Left cardiac atrium (tissue), 4 donors: ENCODE measurements around the gene XPA. TPM values are rescaled to one million over a fixed set of nuclear protein-coding genes. Genes with fewer than 3 reads are reported as not detected.
"Not testable (repeated sequence)": the region's sequence is repeated elsewhere in the genome, so short reads cannot be mapped to it uniquely, and the experiment has no call there.

Experiments used
- ATAC-seq, 2 donors: fragments of 200-7000 bp; cut with Tn5 transposase; one replicate each; pipeline ENCODE4 v1.9.1; 2020; ENCODE audit warnings: mild to moderate bottlenecking in 2 of 2, moderate library complexity in 2 of 2
- DNase-seq: peaks from one replicate; pipeline ENCODE4 v3.0.0-alpha.2; 2020
- intact Hi-C, 2 donors: fragments of 100-400 bp; cut with DNase I; formaldehyde crosslinking; loops; one replicate each; pipeline versions ENCODE4 v1.14.1 to v1.15.1; 2022 to 2023
- long read RNA-seq: library from polyadenylated mRNA; unstranded; transcript quantifications from one replicate; pipeline ENCODE4 v2.0.0, GENCODE V29; 2021
- total RNA-seq, 2 donors: library from RNA; stranded (reverse); fragmentation: NEBNext Ultra II Directional; extraction: Animal tissue kit (Norgen Biotek cat#: 25700); gene quantifications; one replicate each; pipeline ENCODE4 v1.2.1, GENCODE V29; 2021
- donor health status: DM: no; HTN: yes; CAD: no.
- donor health status: DM: no; HTN: yes; CAD: no; lungs with severe emphysema.
- donor health status: DM: yes; HTN: yes; CAD: no.
- donor health status: Dilated cardiomyopathy.

Gene XPA
- 10 to 100 TPM in 1 of 2 donors, 1 to 10 TPM in 1; 5.7 to 14.2 TPM for total RNA-seq
- long read RNA-seq, partial matches to known transcripts, result 0 of 8 reads
- long read RNA-seq, other reads (novel, unspliced or antisense), result 6 of 8 reads

- intact Hi-C loops, result no loop called here
- DNase-seq, result peak; percentile 98
- ATAC-seq, result peak; percentile 99
These were observed at the start of gene XPA for GRCh38 chr9:97696803-97697601. Gene XPA, minus strand, starts transcription at chr9:97697340. Its CDS starts 48 bp downstream, at chr9:97697292.

GRCh38 chr9:97744710-97745708 lies 47.9 kb upstream of the XPA start:
- DNase-seq (no peak), ATAC-seq (no peak)
- intact Hi-C loops, result no loop called here

- DNase-seq, ATAC-seq, intact Hi-C loops: not testable (repeated sequence)
These were observed 46.9 kb upstream of the XPA start for GRCh38 chr9:97744025-97744424.

- intact Hi-C loops, result no loop called here
- DNase-seq (no peak), ATAC-seq (no peak)
These were observed 45.4 kb upstream of the XPA start for GRCh38 chr9:97742545-97742944.

GRCh38 chr9:97741947-97742346 lies 44.8 kb upstream of the XPA start:
- DNase-seq (no peak), ATAC-seq (no peak)
- intact Hi-C loops, result no loop called here

- intact Hi-C loops, result no loop called here
- ATAC-seq, result peak; percentile 87 to 95
These were observed 44.0 kb upstream of the XPA start for GRCh38 chr9:97740848-97741821.

GRCh38 chr9:97737429-97737828 lies 40.3 kb upstream of the XPA start:
- intact Hi-C loops, result no loop called here
- no peak for ATAC-seq

More at GRCh38 chr9:97740848-97741821, 44.0 kb upstream of the XPA start:
- peak; percentile 79 for DNase-seq

GRCh38 chr9:97735070-97735600 lies 38.0 kb upstream of the XPA start:
- intact Hi-C loops, result no loop called here
- ATAC-seq, result no peak
- DNase-seq, result no peak

More at GRCh38 chr9:97737429-97737828, 40.3 kb upstream of the XPA start:
- no peak for DNase-seq

GRCh38 chr9:97726716-97727115 lies 29.6 kb upstream of the XPA start:
- DNase-seq (no peak), ATAC-seq (no peak)
- intact Hi-C loops, result no loop called here

GRCh38 chr9:97723819-97724218 lies 26.7 kb upstream of the XPA start:
- ATAC-seq (no peak), DNase-seq (no peak)
- intact Hi-C loops, result no loop called here

- no peak for ATAC-seq
- intact Hi-C loops, result no loop called here
- DNase-seq, result no peak
These were observed 25.2 kb upstream of the XPA start for GRCh38 chr9:97722331-97722730.

GRCh38 chr9:97721396-97721795 lies 24.3 kb upstream of the XPA start:
- ATAC-seq, result no peak
- no peak for DNase-seq
- intact Hi-C loops, result no loop called here

- DNase-seq, result no peak
- ATAC-seq, result no peak
- intact Hi-C loops, result loop anchor here (10.0 kb wide), 1 partner anchor 547 kb away; no protein-coding TSS in a partner anchor
These were observed 20.7 kb upstream of the XPA start for GRCh38 chr9:97717866-97718265.

GRCh38 chr9:97714435-97714834 lies 17.3 kb upstream of the XPA start:
- no peak for DNase-seq
- no peak for ATAC-seq
- intact Hi-C loops, result loop anchor here (10.0 kb wide), 1 partner anchor 550 kb away; no protein-coding TSS in a partner anchor

GRCh38 chr9:97711223-97711626 lies 14.1 kb upstream of the XPA start:
- intact Hi-C loops, result loop anchor here (2.0 to 10.0 kb wide), 2 partner anchors 190 to 554 kb away; no protein-coding TSS in a partner anchor
- no peak for DNase-seq
- no peak for ATAC-seq

- DNase-seq (peak; percentile 44), ATAC-seq (peak; percentile 86 to 89)
- intact Hi-C loops, result loop anchor here (1.0 to 10.0 kb wide), 3 partner anchors 190 to 554 kb away; no protein-coding TSS in a partner anchor
These were observed 13.4 kb upstream of the XPA start for GRCh38 chr9:97710356-97711222.

- ATAC-seq (no peak), DNase-seq (no peak)
- intact Hi-C loops, result no loop called here
These were observed 9.1 kb upstream of the XPA start for GRCh38 chr9:97706246-97706645.
